GM12892 (cell line): ENCODE data around the gene TAOK1.

ENCODE experiments used
- POLR2A ChIP-seq: IDR thresholded peaks from 2 replicates; pipeline ENCODE4 v1.6.1; 2011; ENCODE audit warnings: low read depth, low read length, control low read depth
- POLR2AphosphoS5 ChIP-seq: IDR thresholded peaks from 2 replicates; pipeline ENCODE4 v1.6.1; 2011; ENCODE audit warnings: low read depth, low read length, control low read depth

GRCh38 chr17:29576214-29577000, 186.2 kb downstream of the TAOK1 start:
- TF ChIP-seq POLR2A (no peak), POLR2AphosphoS5 (no peak)
